ENCODE data around the gene TESMIN. TPM values are rescaled to one million over a fixed set of nuclear protein-coding genes. Genes with fewer than 3 reads are reported as not detected.

The TESMIN gene
- total RNA-seq, 1 experiment from 2014 or later, result 24.8 TPM

GRCh38 chr11:68710409-68710808, 40.9 kb downstream of the TESMIN start:
- H3K9me2 ChIP-seq (ENCODE audit: insufficient read depth), result no peaks in the 10 kb centered on the region
- H3K36me3 ChIP-seq (ENCODE audit: control insufficient read depth in 1 of 2, insufficient read depth in 2 of 2, low read length in 2 of 2), result no peaks in the 10 kb centered on the region
- H3K4me3 ChIP-seq (replicated peaks in 1 of 2; ENCODE audit: low read depth in 1 of 2, low read length in 2 of 2), result no peak overlapping the region
- no peak for TF ChIP-seq SRF (IDR thresholded peaks at IDR 0.05; ENCODE audit: low read depth)
- TF ChIP-seq JUND (IDR thresholded peaks at IDR 0.05), result no peak
- no peak for TF ChIP-seq ZNF274 (IDR thresholded peaks at IDR 0.05; ENCODE audit: low read depth, low read length)
- TF ChIP-seq REST (IDR thresholded peaks at IDR 0.05; ENCODE audit: low read depth), result no peak
- no peak for TF ChIP-seq EZH2 (IDR thresholded peaks at IDR 0.05)
- TF ChIP-seq SP1 (IDR thresholded peaks at IDR 0.05; ENCODE audit: low read depth), result no peak
- TF ChIP-seq EZH2phosphoT487 (IDR thresholded peaks at IDR 0.05; ENCODE audit: borderline replicate concordance), result no peak
- no peak for TF ChIP-seq YY1 (IDR thresholded peaks at IDR 0.05; ENCODE audit: extremely low read depth, insufficient replicate concordance, low read depth, low read length)
- no peak for TF ChIP-seq TCF7L2 (IDR thresholded peaks at IDR 0.05; ENCODE audit: borderline replicate concordance, extremely low read depth, insufficient read depth, insufficient read length)
- TF ChIP-seq CEBPB (IDR thresholded peaks at IDR 0.05; ENCODE audit: low read depth), result no peak
- TF ChIP-seq ZFX (IDR thresholded peaks at IDR 0.05), result no peak
- TF ChIP-seq POLR2A (IDR thresholded peaks at IDR 0.05; ENCODE audit: borderline replicate concordance, extremely low read depth, insufficient read depth, insufficient read length), result no peak
- TF ChIP-seq CTCF (IDR thresholded peaks at IDR 0.05 in 2 of 3, conservative IDR thresholded peaks at IDR 0.05 in 1 of 3; ENCODE audit: borderline replicate concordance in 1 of 3, insufficient read depth in 1 of 3, low read depth in 2 of 3, low read length in 2 of 3), result no peak
- no peak for TF ChIP-seq RAD21 (IDR thresholded peaks at IDR 0.05; ENCODE audit: low read depth)
- TF ChIP-seq, protein P1, sequence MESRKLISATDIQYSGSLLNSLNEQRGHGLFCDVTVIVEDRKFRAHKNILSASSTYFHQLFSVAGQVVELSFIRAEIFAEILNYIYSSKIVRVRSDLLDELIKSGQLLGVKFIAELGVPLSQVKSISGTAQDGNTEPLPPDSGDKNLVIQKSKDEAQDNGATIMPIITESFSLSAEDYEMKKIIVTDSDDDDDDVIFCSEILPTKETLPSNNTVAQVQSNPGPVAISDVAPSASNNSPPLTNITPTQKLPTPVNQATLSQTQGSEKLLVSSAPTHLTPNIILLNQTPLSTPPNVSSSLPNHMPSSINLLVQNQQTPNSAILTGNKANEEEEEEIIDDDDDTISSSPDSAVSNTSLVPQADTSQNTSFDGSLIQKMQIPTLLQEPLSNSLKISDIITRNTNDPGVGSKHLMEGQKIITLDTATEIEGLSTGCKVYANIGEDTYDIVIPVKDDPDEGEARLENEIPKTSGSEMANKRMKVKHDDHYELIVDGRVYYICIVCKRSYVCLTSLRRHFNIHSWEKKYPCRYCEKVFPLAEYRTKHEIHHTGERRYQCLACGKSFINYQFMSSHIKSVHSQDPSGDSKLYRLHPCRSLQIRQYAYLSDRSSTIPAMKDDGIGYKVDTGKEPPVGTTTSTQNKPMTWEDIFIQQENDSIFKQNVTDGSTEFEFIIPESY (IDR thresholded peaks at IDR 0.05; ENCODE audit: extremely low read depth, insufficient replicate concordance, low read length), result no peak
- TF ChIP-seq ELF1 (IDR thresholded peaks at IDR 0.05; ENCODE audit: borderline replicate concordance, low read depth), result no peak
- no peak for TF ChIP-seq POLR2AphosphoS5 (IDR thresholded peaks at IDR 0.05; ENCODE audit: low read depth, low read length)
- H4K20me1 ChIP-seq (ENCODE audit: insufficient read depth), result no peaks in the 10 kb centered on the region
- H3K9me3 ChIP-seq (ENCODE audit: control insufficient read depth in 1 of 2, insufficient read depth in 1 of 2, low read depth in 1 of 2, low read length in 2 of 2), result no peaks in the 10 kb centered on the region
- H3K27ac ChIP-seq (ENCODE audit: low read depth, low read length), result no peak overlapping the region
- BruUV-seq (replicated peaks), result no TSS peak
- H3K9ac ChIP-seq (ENCODE audit: low read length), result no peak overlapping the region
- RAD21 ChIA-PET (ENCODE audit: low non-redundant PET in 1 of 2, low total read pairs in 2 of 2, uncharacterized antibody in 2 of 2, unreplicated experiment in 2 of 2), result no interaction called here
- POLR2A ChIA-PET, result no interaction called here
- H3K79me2 ChIP-seq (ENCODE audit: insufficient read depth, low read length), result no peaks in the 10 kb centered on the region
- no peak overlapping the region for H2AFZ ChIP-seq (ENCODE audit: low read depth, low read length, poor library complexity, severe bottlenecking)
- no peaks in the 10 kb centered on the region for H3K4me1 ChIP-seq (ENCODE audit: control insufficient read depth in 1 of 2, insufficient read depth in 2 of 2, low read length in 2 of 2)
- DNase-seq (ENCODE audit: low read depth, low spot score) (no peak), ATAC-seq (no peak)
- H3K4me2 ChIP-seq (ENCODE audit: low read length), result no peak overlapping the region
- CTCF ChIA-PET, result no interaction called here
- intact Hi-C loops (cut with micrococcal nuclease), result no loop called here
- no peaks in the 10 kb centered on the region for H3K27me3 ChIP-seq (ENCODE audit: insufficient read depth, low read length)
